Renal cortex interstitium (tissue), 11 donors: Measurements from ENCODE around the gene DOCK3. TPM values are rescaled to one million over a fixed set of nuclear protein-coding genes. Genes with fewer than 3 reads are reported as not detected.
"Not testable (repeated sequence)": the region's sequence is repeated elsewhere in the genome, so short reads cannot be mapped to it uniquely, and the experiment has no call there.

Source experiments
- DNase-seq, 11 donors: peaks; one replicate each; pipeline ENCODE4 v3.0.0-alpha.2; 2013; ENCODE audit warnings: low read depth in 9 of 11, low spot score in 4 of 11; ENCODE audit errors: extremely low read depth in 1 of 11
- polyA plus RNA-seq, 3 donors: library from polyadenylated mRNA; unstranded; fragments of 120-200 nt; gene quantifications; one replicate each; pipeline ENCODE4 v1.2.1, GENCODE V29; 2013; ENCODE audit not compliant: insufficient read length in 3 of 3

DOCK3 gene
- polyA plus RNA-seq, 3 donors, result 1.4 to 2.2 (median 1.5) TPM

- DNase-seq, result no peak
These were observed 25.2 kb upstream of the DOCK3 start for GRCh38 chr3:50649451-50649931.

DNA sequence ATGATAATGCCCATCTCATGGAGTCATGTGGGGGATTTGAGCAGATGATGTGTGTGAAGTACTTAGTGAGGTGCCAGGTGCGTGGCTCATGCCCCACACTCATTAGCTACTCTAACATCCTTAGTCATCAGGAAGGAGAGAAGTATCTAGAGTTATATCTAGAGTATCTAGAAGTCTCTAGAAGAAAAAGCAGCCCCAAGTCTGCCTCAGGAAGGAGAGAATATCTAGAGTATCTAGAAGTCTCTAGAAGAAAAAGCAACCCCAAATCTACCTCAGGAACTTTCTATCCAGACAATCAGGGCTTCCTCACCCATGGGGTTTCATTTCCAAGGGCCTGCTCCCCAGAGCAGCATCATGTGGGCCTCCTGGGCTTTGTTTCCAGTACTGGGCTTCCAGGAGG, 24.7 kb upstream of the DOCK3 start:
- DNase-seq, result no peak

- no peak for DNase-seq
These were observed 23.3 kb upstream of the DOCK3 start for GRCh38 chr3:50651445-50651844.

- DNase-seq, result no peak
These were observed 22.7 kb upstream of the DOCK3 start for GRCh38 chr3:50651920-50652529.

DNA sequence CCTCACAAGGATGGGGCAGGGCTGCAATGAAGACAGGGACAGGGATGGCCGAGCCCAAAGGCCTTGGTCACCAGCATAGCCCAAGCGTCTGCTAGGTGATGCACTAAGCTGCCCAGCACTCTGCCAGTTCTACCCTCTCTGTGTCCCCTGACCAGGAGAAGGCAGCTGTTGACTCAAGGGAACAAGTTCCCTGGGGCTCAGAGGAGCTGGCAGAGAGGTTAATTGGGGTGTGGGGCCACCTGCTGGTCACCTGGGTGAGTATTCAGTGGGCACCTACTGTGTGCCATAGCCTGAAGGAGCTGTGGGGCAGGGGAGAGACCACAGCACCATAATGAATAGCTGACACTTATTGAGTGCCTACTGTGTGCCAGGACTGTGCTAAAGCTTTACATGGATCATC, 22.0 kb upstream of the DOCK3 start:
- no peak for DNase-seq

DNA sequence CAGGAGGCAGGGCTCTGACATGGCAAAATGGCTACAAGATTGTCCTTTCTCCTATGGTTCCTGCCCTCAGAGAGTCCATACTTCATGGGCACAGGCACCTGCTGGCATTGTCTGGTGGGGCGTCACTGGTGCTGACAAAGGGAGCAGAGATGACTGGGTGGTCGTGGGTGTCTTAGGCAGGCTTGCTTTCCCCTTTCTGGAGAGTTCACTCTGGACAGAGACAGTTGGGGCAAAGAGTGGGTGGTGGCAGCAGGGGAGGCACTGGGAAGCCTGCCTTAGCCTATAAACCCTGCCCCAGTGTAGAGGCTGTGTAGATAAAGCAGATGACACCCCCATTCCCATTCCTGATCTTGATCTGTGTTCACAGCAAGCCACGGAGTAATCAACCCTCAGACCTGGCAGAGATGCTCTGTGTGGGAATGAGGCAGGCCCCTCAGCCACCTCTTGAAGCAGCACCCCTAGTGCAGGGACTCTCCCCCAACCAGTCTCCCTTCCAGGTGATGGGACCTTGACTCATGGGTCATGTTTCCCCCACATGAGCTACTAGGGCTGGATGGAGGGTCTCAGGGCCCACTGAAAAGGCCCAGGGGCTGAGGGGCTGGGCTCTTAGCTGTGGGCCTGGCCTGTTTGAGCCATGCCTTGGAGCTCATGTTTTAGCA, 20.7 kb upstream of the DOCK3 start:
- no peak for DNase-seq

- no peak for DNase-seq
These were observed 19.5 kb upstream of the DOCK3 start for GRCh38 chr3:50655009-50655830.

- no peak for DNase-seq
These were observed 18.1 kb upstream of the DOCK3 start for GRCh38 chr3:50656417-50657195.

DNA sequence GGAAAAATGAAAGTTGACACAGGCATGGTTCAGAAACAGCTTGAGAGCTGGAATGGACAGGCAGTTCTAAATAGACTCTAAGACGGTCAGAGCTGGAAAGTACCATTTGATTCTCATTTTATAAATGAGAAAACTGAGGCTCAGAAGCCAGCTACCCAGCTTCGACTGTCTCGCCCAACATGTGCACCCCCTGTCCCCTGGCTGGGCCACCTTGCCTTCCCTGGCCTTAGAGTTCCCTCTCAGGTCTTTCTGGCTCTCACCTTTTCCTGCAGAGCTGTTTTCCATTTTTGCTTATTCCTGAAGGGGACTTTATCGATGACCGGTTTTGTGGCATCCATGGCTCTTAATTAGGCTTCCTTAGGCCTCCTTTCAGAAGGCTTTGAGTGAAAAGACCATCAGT, 17.3 kb upstream of the DOCK3 start:
- DNase-seq, result no peak

- no peak for DNase-seq
These were observed 16.9 kb upstream of the DOCK3 start for GRCh38 chr3:50657816-50658215.

- DNase-seq, result no peak
These were observed 16.3 kb upstream of the DOCK3 start for GRCh38 chr3:50658416-50658815.

DNA sequence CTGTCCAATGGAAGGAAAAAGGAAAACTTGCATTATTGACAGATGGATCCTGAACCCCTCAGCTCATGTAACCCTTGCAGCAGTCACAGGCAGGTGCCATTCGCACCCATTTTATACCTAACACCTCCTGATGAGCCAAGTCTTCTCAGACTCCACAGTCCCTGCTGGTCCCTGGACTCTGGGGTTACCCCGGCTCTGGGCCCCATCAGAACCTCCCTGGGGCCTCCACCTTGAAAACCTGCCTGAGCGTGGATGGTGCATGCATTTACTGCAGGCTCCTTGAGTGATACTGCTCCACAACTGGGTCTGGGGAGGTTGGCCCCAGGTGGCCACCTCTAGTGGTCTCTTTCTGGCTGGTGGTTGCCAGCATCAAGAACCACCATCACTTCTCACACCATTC, 15.9 kb upstream of the DOCK3 start:
- DNase-seq, result no peak

DNA sequence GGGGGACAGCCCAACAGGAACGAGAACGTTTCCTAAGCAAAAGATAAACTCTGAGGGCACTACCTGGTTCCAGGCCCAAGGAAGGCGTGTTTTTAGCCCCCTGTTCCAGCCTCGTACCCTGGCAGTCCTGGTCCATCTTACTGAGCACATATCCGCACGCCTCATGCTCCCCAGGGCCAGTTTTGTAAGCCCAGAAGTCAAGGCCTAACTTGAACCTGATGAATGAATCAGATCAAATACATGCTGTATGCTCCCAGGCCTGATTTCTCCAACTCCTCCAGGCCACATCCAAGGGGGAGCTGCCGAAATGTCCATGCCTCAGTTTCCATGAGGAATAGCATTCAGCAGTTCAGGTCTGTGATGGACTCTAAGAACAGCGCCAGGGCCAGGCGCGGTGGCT, 14.3 kb upstream of the DOCK3 start:
- no peak for DNase-seq

DNA sequence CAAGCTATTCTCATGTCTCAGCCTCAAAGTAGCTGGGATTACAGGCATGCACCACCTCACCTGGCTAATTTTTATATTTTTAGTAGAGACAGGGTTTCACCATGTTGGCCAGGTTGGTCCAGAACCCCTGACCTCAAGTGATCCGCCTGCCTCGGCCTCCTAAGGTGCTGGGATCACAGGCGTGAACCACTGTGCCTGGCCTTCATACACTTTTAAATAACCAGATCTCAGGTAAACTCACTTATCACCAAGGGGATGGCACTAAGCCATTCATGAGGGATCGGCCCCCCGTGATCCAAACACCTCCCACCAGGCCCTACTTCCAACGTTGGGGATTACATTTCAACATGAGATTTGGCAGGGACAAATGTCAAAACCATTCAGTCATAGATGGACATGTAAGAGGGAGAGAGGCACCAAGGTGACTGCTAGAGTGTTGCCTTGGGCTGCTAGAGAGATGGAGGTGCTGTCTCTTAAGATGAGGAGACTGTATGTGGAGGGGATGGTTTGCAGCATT, 13.3 kb upstream of the DOCK3 start:
- DNase-seq, result no peak

DNA sequence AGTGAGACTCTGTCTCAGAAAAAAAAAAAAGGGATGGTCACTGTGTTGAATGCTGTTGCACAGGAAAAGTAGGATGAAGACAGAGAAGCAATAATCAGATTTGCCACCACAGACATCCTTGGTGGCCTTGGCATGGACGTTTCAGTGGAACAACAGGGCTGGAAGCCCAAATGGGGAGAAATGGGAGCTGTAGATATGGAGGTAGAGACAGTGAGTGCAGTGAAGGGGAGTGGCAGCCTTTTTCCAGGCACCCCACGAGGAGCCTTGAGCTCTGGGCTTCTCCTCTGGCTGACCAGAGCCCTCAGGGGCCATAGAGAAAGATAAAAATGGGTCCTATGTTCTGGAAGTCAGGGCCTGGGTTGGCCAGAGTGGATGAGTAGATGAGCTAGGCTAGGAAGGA, 12.3 kb upstream of the DOCK3 start:
- no peak for DNase-seq

DNA sequence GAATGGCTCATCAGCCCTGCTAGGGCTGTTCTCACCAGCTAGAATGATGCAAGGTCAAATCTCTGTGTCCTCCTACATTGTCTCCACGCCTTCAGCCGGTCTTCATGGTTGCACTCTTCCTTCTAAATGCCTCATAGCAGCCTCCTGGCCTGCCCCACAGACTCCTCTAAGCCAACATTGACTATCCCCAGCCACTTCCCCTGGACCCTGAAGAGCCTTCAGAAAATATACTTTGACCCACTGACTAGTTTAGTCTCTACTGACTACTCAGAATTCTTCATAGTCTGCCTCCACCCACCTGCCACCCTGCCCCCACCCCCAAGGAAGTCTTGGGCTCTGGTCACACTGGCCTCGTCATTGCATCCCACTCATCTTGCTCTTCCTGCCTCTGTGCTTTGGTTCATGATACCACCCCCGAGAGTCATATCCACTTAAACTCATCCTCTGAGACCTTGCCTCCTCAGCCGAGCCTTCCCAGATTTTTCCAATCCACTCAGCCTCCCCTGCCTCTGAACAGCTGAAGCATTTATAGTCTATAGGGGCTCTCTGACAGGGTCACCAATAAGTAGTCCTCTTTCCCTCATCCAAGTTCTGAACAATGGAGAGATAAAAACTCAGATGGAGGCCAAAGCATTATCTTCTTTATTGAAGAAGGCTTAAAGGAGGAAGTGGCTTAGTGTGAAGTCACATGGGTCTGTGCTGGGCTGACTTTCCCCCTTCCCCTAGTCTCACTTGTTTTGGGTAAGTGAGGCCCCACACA, 9.5 kb upstream of the DOCK3 start:
- DNase-seq, result no peak

- not testable (repeated sequence) for DNase-seq
These were observed 8.9 kb upstream of the DOCK3 start for GRCh38 chr3:50665841-50666115.

DNA sequence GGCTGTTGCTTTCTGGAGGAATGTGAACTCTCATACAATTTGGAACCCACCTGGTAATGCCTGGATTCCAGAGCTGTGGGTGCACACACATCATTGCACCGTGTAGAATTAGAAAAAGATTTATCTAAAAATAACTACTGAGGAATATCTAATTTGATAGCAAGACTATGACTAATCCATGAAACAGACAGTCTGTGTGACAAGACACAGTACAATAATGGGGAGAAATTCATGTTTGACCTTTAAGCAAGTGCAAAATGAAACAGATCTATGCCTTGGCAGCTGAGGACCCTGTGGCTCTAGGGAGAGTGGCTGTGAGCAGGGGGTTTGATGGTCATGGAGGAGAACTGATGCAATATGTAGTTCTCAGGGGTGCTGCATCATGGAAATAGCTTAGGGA, 7.9 kb upstream of the DOCK3 start:
- DNase-seq, result no peak

GRCh38 chr3:50671331-50671730, 3.4 kb upstream of the DOCK3 start:
- no peak for DNase-seq
